Astrocyte of the spinal cord (primary cell): ENCODE data around the gene AXDND1.

ENCODE experiments used
- DNase-seq: peaks from one replicate; pipeline ENCODE4 v3.0.0; 2011; ENCODE audit warnings: low read depth, low spot score
- H3K4me3 ChIP-seq: 2 replicates; pipeline ENCODE4 v1.5.1; 2011; ENCODE audit warnings: low read depth, mild to moderate bottlenecking, low read length, moderate library complexity
- in situ Hi-C: cut with HindIII; loops from 2 replicates; pipeline ENCODE4 v1.10.0; 2017; ENCODE audit warnings: low sequenced_read_pairs
- TF ChIP-seq, protein P1 (sequence below): IDR thresholded peaks from 2 replicates; pipeline ENCODE4 v1.5.1; 2012; ENCODE audit warnings: low read depth, mild to moderate bottlenecking, low read length, inconsistent platforms

AXDND1 gene

DNA sequence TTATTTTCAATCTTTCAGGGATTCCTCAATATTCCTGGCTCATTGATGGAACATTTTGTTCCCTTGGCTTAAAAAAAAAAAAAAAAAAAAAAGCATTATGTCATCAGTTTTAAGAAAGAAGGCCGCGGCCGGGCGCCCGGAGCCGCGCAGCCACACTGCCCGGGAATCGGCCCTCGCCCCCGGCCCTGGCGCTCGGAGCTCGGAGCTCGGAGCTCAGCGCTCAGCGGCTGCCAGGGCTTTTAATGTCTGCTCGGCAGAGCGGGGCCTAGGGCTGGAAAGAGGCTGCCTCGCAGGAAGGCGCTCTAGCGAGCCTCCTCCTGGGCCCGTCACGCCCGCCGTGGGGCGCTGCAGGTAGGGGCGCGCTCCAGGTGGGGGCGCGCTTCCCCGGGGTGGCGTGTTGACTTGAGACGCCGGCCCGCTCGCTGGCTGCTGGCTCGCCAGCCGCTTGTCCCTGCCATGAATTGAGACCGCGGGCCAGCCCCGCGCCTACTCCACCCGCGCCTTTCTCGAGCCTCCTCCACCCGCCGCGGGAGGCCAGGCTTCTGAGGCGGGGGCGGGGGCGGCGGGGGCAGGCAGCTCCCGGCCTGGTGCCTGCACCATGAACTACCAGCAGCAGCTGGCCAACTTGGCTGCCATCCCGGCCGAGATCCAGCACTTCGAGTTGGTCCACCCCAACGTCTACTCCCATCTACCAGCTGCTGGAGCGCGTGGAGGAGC, 220.5 kb downstream of the AXDND1 start:
- peak; percentile 50 for DNase-seq
- in situ Hi-C loops: no loop called here
- H3K4me3 ChIP-seq: peak overlapping the region; percentile 27
- TF ChIP-seq, protein P1, sequence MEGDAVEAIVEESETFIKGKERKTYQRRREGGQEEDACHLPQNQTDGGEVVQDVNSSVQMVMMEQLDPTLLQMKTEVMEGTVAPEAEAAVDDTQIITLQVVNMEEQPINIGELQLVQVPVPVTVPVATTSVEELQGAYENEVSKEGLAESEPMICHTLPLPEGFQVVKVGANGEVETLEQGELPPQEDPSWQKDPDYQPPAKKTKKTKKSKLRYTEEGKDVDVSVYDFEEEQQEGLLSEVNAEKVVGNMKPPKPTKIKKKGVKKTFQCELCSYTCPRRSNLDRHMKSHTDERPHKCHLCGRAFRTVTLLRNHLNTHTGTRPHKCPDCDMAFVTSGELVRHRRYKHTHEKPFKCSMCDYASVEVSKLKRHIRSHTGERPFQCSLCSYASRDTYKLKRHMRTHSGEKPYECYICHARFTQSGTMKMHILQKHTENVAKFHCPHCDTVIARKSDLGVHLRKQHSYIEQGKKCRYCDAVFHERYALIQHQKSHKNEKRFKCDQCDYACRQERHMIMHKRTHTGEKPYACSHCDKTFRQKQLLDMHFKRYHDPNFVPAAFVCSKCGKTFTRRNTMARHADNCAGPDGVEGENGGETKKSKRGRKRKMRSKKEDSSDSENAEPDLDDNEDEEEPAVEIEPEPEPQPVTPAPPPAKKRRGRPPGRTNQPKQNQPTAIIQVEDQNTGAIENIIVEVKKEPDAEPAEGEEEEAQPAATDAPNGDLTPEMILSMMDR: peak; percentile 48

DNA sequence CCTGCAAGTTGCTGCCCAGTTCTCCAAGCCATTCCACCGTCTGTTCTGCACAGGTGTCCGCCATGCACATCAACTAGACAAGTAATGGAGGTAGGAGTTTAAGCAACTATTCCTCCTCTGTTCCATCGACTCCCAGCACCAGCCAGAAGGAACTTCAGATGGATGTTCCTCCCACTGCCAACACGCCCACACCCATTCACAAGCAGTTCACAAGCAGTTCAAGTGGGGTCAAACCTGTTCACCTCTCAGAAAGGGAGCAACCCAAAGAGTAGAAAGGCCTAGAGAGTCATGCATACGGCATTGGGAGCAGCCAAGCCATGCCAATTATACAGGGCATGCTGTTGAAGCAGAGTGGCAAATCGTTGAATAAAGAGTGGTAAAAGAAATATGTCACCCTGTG, 221.6 kb downstream of the AXDND1 start:
- in situ Hi-C loops: no loop called here
- H3K4me3 ChIP-seq: no peak overlapping the region
- TF ChIP-seq, protein P1: no peak
- DNase-seq: no peak

DNA sequence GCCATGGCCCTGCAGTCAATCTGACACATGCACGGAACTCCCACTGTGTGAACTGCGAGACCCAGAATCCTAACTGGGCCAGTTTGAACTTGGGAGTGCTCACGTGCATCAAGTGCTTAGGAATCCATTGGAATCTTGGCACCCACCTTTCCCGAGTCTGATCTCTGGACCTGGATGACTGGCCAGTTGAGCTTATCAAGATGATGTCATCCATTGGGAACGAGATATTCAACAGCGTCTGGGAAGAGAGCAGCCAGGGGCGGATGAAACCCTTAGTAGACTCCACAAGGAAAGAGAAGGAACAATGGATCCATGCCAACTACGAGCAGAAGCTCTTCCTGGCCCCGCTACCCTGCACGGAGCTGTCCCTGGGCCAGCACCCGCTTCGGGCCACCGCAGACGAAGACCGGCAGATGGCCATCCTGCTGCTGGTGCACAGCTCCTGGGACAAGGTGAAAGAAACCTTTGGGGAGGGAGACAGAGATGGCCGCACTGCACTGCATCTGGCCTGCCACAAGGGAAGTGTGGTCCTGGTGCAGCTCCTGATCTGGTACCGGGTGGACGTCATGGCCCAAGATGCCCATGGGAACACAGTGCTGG, 222.8 kb downstream of the AXDND1 start:
- DNase-seq: no peak
- H3K4me3 ChIP-seq: no peak overlapping the region
- TF ChIP-seq, protein P1: no peak
- in situ Hi-C loops: no loop called here

DNA sequence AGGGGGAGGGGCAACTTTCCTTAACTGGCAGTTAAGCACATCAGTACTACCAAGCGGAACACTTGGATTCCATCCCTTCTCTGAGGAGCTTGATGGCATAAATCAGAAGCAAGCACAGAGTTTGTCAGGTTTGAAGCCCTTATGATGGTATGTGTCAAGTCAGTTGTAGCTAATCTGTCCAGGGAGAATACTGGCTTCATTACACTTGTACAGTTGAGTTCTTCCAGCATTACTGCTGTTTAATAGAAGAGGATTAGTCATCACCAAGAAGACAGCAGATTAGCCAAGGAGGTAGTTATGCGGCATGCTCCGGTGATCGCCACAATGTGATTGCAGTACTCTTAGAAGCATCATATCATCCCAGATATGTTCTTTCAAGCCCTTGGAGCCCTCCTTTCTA, 223.7 kb downstream of the AXDND1 start:
- DNase-seq: no peak
- no peak overlapping the region for H3K4me3 ChIP-seq
- TF ChIP-seq, protein P1: no peak
- in situ Hi-C loops: no loop called here

GRCh38 chr1:179590671-179591070, 224.9 kb downstream of the AXDND1 start:
- TF ChIP-seq, protein P1: no peak
- no peak overlapping the region for H3K4me3 ChIP-seq
- no peak for DNase-seq
- in situ Hi-C loops: no loop called here

DNA sequence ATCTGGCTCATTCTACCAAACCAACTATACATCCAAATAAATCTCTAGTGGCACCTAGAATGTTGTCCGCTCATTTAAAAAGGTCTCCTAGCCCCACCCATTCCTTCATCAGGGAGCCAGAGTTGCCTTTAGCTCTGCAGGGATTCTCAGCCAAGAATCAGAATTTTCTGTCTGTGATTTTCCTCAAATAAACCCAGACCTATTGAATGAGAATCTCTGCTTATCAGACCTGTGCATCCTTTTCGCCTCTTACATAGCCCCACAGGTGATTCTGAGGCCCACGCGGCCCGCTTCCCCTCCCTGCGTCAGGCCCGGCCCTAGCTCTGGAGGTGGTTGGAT, 225.5 kb downstream of the AXDND1 start:
- H3K4me3 ChIP-seq: no peak overlapping the region
- in situ Hi-C loops: no loop called here
- TF ChIP-seq, protein P1: no peak
- DNase-seq: no peak
